Stimulated activated naive CD8-positive, alpha-beta T cell treated with anti-CD3 and anti-CD28 coated beads, Interleukin-15, Interleukin-2, amounts not matched to agents 100 U/mL and 50 U/mL, for 24 hours (primary cell): ENCODE data around the gene SFT2D2.

Experiments
- ATAC-seq: fragments of 150-1000 bp; cut with Tn5 transposase; one replicate; pipeline ENCODE4 v1.10.0; 2021
- DNase-seq: peaks from one replicate; pipeline ENCODE4 v3.0.0; 2021

SFT2D2 gene

GRCh38 chr1:168223261-168223660 lies 2.5 kb upstream of the SFT2D2 start:
- ATAC-seq (no peak), DNase-seq (no peak)

- ATAC-seq, result no peak
- no peak for DNase-seq
Observed at GRCh38 chr1:168223681-168224540, 1.9 kb upstream of the SFT2D2 start.

GRCh38 chr1:168224991-168225390 lies 813 bp upstream of the SFT2D2 start:
- DNase-seq (no peak), ATAC-seq (no peak)

- DNase-seq (no peak), ATAC-seq (no peak)
Observed at GRCh38 chr1:168227620-168228019, 1.8 kb downstream of the SFT2D2 start.

GRCh38 chr1:168229893-168230292 lies 4.1 kb downstream of the SFT2D2 start:
- no peak for DNase-seq
- ATAC-seq, result no peak

GRCh38 chr1:168230709-168231108 lies 4.9 kb downstream of the SFT2D2 start:
- DNase-seq (no peak), ATAC-seq (no peak)

- peak; percentile 72 for ATAC-seq
- DNase-seq, result peak; percentile 30
Observed at GRCh38 chr1:168234846-168235547, 9.2 kb downstream of the SFT2D2 start.

GRCh38 chr1:168235548-168235885 lies 9.7 kb downstream of the SFT2D2 start:
- DNase-seq (no peak), ATAC-seq (no peak)

- ATAC-seq (no peak), DNase-seq (no peak)
Observed at GRCh38 chr1:168235937-168236336, 10.1 kb downstream of the SFT2D2 start.

- peak; percentile 80 for ATAC-seq
Observed at GRCh38 chr1:168236836-168237611, 11.2 kb downstream of the SFT2D2 start.

GRCh38 chr1:168243198-168243597 lies 17.4 kb downstream of the SFT2D2 start:
- ATAC-seq, result no peak

More at GRCh38 chr1:168236836-168237611, 11.2 kb downstream of the SFT2D2 start:
- peak; percentile 21 for DNase-seq

GRCh38 chr1:168243636-168244212 lies 17.9 kb downstream of the SFT2D2 start:
- no peak for DNase-seq
- no peak for ATAC-seq

More at GRCh38 chr1:168243198-168243597, 17.4 kb downstream of the SFT2D2 start:
- DNase-seq, result no peak

GRCh38 chr1:168245042-168245441 lies 19.2 kb downstream of the SFT2D2 start:
- no peak for DNase-seq
- ATAC-seq, result no peak

- no peak for DNase-seq
- no peak for ATAC-seq
Observed at GRCh38 chr1:168246506-168246905, 20.7 kb downstream of the SFT2D2 start.

- DNase-seq, result no peak
Observed at GRCh38 chr1:168252204-168252733, 26.5 kb downstream of the SFT2D2 start.

GRCh38 chr1:168256164-168256563 lies 30.4 kb downstream of the SFT2D2 start:
- no peak for DNase-seq

More at GRCh38 chr1:168252204-168252733, 26.5 kb downstream of the SFT2D2 start:
- ATAC-seq, result no peak

GRCh38 chr1:168257397-168257796 lies 31.6 kb downstream of the SFT2D2 start:
- no peak for ATAC-seq

More at GRCh38 chr1:168256164-168256563, 30.4 kb downstream of the SFT2D2 start:
- ATAC-seq, result no peak

GRCh38 chr1:168259567-168259966 lies 33.8 kb downstream of the SFT2D2 start:
- ATAC-seq (no peak), DNase-seq (no peak)

More at GRCh38 chr1:168257397-168257796, 31.6 kb downstream of the SFT2D2 start:
- DNase-seq, result no peak

- no peak for DNase-seq
Observed at GRCh38 chr1:168260393-168260792, 34.6 kb downstream of the SFT2D2 start.

GRCh38 chr1:168261390-168261789 lies 35.6 kb downstream of the SFT2D2 start:
- ATAC-seq, result no peak
- DNase-seq, result no peak

More at GRCh38 chr1:168260393-168260792, 34.6 kb downstream of the SFT2D2 start:
- no peak for ATAC-seq

GRCh38 chr1:168263130-168263529 lies 37.3 kb downstream of the SFT2D2 start:
- ATAC-seq, result no peak
- no peak for DNase-seq

GRCh38 chr1:168264296-168264695 lies 38.5 kb downstream of the SFT2D2 start:
- ATAC-seq (no peak), DNase-seq (no peak)
